Choroid plexus epithelial cell (primary cell): ENCODE results near the gene HEYL.
A peak's percentile ranks its signal among the peaks of the same experiment; 100 is the strongest.

Experiments
- DNase-seq: peaks from one replicate; pipeline ENCODE4 v3.0.0-alpha.2; 2010; ENCODE audit warnings: low read depth
- H3K4me3 ChIP-seq: 2 replicates; pipeline ENCODE4 v1.5.1; 2011; ENCODE audit warnings: low read depth, mild to moderate bottlenecking, control low read depth, low read length, moderate library complexity
- TF ChIP-seq, protein P1 (sequence below): conservative IDR thresholded peaks from 2 replicates; pipeline ENCODE4 v1.5.1; 2011; ENCODE audit warnings: low read depth, mild to moderate bottlenecking, control low read depth, inconsistent platforms, low read length, moderate library complexity

The HEYL gene

DNA sequence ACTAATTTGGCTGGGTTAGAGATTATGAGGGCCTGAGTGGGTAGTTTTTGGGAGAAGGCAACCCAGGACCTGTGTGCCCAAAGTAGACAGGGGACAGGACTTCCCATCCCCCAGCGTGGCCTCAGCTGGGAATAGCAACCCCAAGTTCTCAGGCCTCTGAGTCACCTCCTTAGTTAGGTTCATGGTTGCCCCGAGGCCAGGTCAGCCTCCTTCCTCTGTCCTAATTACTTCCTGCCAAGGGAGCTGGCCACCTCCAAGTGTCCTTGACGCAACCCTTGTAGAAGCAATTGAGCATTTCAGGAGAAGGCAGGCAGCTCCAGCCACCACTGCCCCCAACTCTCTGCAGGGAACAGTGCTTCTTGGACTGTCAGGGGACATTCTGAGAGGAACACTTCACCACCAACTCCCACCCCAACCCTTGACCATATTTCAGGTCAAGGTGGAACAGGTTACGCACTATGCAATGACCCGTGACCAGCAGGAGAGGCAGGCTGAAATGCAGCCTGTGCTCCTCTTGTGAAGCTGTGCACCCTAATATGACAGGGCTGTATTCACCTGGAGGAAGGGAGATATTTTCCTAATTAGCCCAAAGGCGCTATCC lies 37.6 kb upstream of the HEYL start:
- TF ChIP-seq, protein P1, sequence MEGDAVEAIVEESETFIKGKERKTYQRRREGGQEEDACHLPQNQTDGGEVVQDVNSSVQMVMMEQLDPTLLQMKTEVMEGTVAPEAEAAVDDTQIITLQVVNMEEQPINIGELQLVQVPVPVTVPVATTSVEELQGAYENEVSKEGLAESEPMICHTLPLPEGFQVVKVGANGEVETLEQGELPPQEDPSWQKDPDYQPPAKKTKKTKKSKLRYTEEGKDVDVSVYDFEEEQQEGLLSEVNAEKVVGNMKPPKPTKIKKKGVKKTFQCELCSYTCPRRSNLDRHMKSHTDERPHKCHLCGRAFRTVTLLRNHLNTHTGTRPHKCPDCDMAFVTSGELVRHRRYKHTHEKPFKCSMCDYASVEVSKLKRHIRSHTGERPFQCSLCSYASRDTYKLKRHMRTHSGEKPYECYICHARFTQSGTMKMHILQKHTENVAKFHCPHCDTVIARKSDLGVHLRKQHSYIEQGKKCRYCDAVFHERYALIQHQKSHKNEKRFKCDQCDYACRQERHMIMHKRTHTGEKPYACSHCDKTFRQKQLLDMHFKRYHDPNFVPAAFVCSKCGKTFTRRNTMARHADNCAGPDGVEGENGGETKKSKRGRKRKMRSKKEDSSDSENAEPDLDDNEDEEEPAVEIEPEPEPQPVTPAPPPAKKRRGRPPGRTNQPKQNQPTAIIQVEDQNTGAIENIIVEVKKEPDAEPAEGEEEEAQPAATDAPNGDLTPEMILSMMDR, result no peak
- H3K4me3 ChIP-seq, result no peak overlapping the region
- no peak for DNase-seq

GRCh38 chr1:39675220-39675619 lies 35.8 kb upstream of the HEYL start:
- TF ChIP-seq, protein P1, result no peak
- no peak overlapping the region for H3K4me3 ChIP-seq
- no peak for DNase-seq

GRCh38 chr1:39673215-39673614 lies 33.8 kb upstream of the HEYL start:
- no peak for DNase-seq
- no peak overlapping the region for H3K4me3 ChIP-seq
- TF ChIP-seq, protein P1, result no peak

GRCh38 chr1:39672551-39672947 lies 33.1 kb upstream of the HEYL start:
- no peak for DNase-seq
- H3K4me3 ChIP-seq, result peak overlapping the region; percentile 47
- TF ChIP-seq, protein P1, result peak; percentile 74

DNA sequence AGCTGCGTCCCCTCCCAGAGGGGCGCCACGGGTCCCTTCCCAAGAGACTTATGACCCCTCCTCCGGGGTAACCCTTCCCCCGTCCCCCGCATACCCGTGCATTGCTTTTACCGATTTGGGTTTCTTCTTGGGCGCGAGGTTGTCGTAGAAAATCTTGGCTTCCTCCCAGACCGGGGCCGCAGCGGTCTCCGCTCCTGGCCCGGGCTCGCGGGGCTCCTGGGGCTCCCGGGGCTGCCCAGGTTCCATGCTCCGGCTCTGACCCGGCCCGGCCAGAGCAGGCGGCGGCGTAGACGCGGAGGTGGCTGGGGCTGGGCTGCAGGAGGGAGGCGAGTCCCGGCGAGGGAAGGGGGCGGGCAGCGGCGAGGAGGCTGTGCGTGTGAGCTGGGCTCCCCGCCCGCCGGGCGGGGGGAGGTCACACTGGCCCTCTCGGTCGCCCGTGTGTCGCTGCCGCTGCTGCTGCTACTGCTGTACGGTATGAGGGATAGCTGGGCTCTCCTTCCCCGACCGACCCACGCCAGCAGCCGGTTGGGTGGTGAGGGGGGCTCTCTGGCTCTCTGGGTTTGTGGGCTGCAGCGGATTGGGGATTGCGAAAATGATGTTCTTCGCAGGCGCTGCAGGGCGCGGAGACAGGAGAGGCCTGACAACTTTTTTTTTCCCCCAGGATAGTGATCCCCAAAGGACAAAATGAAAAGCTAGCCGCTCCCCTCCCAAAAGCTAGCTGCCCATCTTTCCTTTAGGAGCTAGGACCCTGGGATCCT lies 32.5 kb upstream of the HEYL start, which contains the start of gene NT5C1A:
Gene NT5C1A, minus strand, starts transcription at position 315 of the 758 bp plus-strand sequence. Its CDS starts 69 bp downstream, at position 246.
- DNase-seq, result no peak
- TF ChIP-seq, protein P1, result no peak
- H3K4me3 ChIP-seq, result peak within 1 kb of the TSS; percentile 47

GRCh38 chr1:39671433-39671792 lies 32.0 kb upstream of the HEYL start:
- TF ChIP-seq, protein P1, result no peak
- DNase-seq, result no peak
- H3K4me3 ChIP-seq, result peak overlapping the region; percentile 47
